ENCODE data around the gene ZBTB6.

- TF ChIP-seq POLR2A (IDR thresholded peaks at IDR 0.05), result peak in 3 of 4 donors; percentile 82 to 90 (median 84)
- no peak for TF ChIP-seq CTCF (IDR thresholded peaks at IDR 0.05)
- peak; percentile 87 to 90 for TF ChIP-seq POLR2AphosphoS5 (IDR thresholded peaks at IDR 0.05)
Observed at GRCh38 chr9:122940749-122941581, 27.8 kb upstream of the ZBTB6 start, which contains the start of gene RABGAP1.
